ENCODE results near the gene GCHFR. TPM values are rescaled to one million over a fixed set of nuclear protein-coding genes. Genes with fewer than 3 reads are reported as not detected.

The GCHFR gene
- polyA plus RNA-seq, 3 donors = 19.1 to 46.7 (median 45.9) TPM

GRCh38 chr15:40764629-40765103 is 798 bp downstream of the GCHFR start:
- Mint-ChIP-seq H3K4me3 (peak overlapping the region; percentile 85 to 91), H3K27ac (peak overlapping the region; percentile 81 to 97 (median 96)), H3K36me3 (peaks cover 11 to 21% of the 10 kb centered on the region in 2 donors), H3K4me1 (peaks cover 46% of the 10 kb centered on the region), H3K9me3 (no peaks in the 10 kb centered on the region), H3K27me3 (ENCODE audit: low read depth in 3 of 3) (peaks cover 2 to 12% (median 11%) of the 10 kb centered on the region in 3 donors)
- intact Hi-C loops (cut with micrococcal nuclease) = loop anchor here in 1 of 2 donors (10.0 kb wide), 1 partner anchor 70 kb away; the partner anchor contains the start of gene RAD51
- DNase-seq = no peak
- Histone ChIP-seq H3K27me3 (ENCODE audit: control insufficient read depth in 2 of 2, insufficient read depth in 2 of 2, low read length in 2 of 2) (no peaks in the 10 kb centered on the region), H2AFZ (ENCODE audit: insufficient read depth, low read depth, low read length, poor library complexity, severe bottlenecking) (peak overlapping the region; percentile 94), H3K4me2 (replicated peaks; ENCODE audit: extremely low read depth, low read length, poor library complexity, severe bottlenecking) (peak overlapping the region; percentile 95), H3K9me3 (replicated peaks in 1 of 2; ENCODE audit: control insufficient read depth in 1 of 2, insufficient read depth in 1 of 2, low read length in 2 of 2) (no peaks in the 10 kb centered on the region), H3K27ac (ENCODE audit: low read depth in 1 of 2, low read length in 2 of 2) (peak overlapping the region; percentile 70 to 82), H3K4me3 (replicated peaks in 1 of 3; ENCODE audit: low read depth in 2 of 3, low read length in 3 of 3) (peak overlapping the region; percentile 59 to 89 (median 62)), H3K36me3 (replicated peaks in 1 of 2; ENCODE audit: control insufficient read depth in 1 of 2, insufficient read depth in 2 of 2, low read length in 2 of 2) (peaks cover 14 to 19% of the 10 kb centered on the region in 2 donors), H3K9ac (ENCODE audit: insufficient read depth, low read length, poor library complexity, severe bottlenecking) (peak overlapping the region; percentile 68), H3K4me1 (ENCODE audit: control insufficient read depth in 1 of 2, insufficient read depth in 2 of 2, low read length in 2 of 2) (peaks cover 47 to 54% of the 10 kb centered on the region in 2 donors), H3K79me2 (ENCODE audit: insufficient read depth, low read length) (no peaks in the 10 kb centered on the region), H4K20me1 (ENCODE audit: insufficient read depth, low read length) (no peaks in the 10 kb centered on the region)
- WGBS (ENCODE audit: insufficient coverage) = 33% methylated on average over 6 of the region's 8 CpGs
- TF ChIP-seq, protein P1, sequence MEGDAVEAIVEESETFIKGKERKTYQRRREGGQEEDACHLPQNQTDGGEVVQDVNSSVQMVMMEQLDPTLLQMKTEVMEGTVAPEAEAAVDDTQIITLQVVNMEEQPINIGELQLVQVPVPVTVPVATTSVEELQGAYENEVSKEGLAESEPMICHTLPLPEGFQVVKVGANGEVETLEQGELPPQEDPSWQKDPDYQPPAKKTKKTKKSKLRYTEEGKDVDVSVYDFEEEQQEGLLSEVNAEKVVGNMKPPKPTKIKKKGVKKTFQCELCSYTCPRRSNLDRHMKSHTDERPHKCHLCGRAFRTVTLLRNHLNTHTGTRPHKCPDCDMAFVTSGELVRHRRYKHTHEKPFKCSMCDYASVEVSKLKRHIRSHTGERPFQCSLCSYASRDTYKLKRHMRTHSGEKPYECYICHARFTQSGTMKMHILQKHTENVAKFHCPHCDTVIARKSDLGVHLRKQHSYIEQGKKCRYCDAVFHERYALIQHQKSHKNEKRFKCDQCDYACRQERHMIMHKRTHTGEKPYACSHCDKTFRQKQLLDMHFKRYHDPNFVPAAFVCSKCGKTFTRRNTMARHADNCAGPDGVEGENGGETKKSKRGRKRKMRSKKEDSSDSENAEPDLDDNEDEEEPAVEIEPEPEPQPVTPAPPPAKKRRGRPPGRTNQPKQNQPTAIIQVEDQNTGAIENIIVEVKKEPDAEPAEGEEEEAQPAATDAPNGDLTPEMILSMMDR (IDR thresholded peaks at IDR 0.05) = no peak

GRCh38 chr15:40766194-40766815 is 2.4 kb downstream of the GCHFR start:
- intact Hi-C loops (cut with micrococcal nuclease) = loop anchor here in 1 of 2 donors (10.0 kb wide), 1 partner anchor 72 kb away; the partner anchor contains the start of gene RAD51
- DNase-seq = no peak
- Mint-ChIP-seq H3K9me3 (no peaks in the 10 kb centered on the region), H3K27me3 (ENCODE audit: low read depth in 3 of 3) (peaks cover 3 to 9% (median 8%) of the 10 kb centered on the region in 3 donors), H3K27ac (peak overlapping the region in 2 of 7 donors; percentile 50 to 67), H3K4me3 (no peak overlapping the region), H3K4me1 (peaks cover 53% of the 10 kb centered on the region), H3K36me3 (peaks cover 17 to 33% of the 10 kb centered on the region in 2 donors)
- Histone ChIP-seq H3K27ac (ENCODE audit: low read depth in 1 of 2, low read length in 2 of 2) (no peak overlapping the region), H3K27me3 (ENCODE audit: control insufficient read depth in 2 of 2, insufficient read depth in 2 of 2, low read length in 2 of 2) (no peaks in the 10 kb centered on the region), H3K79me2 (ENCODE audit: insufficient read depth, low read length) (no peaks in the 10 kb centered on the region), H3K4me1 (ENCODE audit: control insufficient read depth in 1 of 2, insufficient read depth in 2 of 2, low read length in 2 of 2) (peaks cover 53 to 61% of the 10 kb centered on the region in 2 donors), H2AFZ (ENCODE audit: insufficient read depth, low read depth, low read length, poor library complexity, severe bottlenecking) (no peak overlapping the region), H3K4me2 (replicated peaks; ENCODE audit: extremely low read depth, low read length, poor library complexity, severe bottlenecking) (no peak overlapping the region), H4K20me1 (ENCODE audit: insufficient read depth, low read length) (no peaks in the 10 kb centered on the region), H3K36me3 (replicated peaks in 1 of 2; ENCODE audit: control insufficient read depth in 1 of 2, insufficient read depth in 2 of 2, low read length in 2 of 2) (peaks cover 14 to 26% of the 10 kb centered on the region in 2 donors), H3K4me3 (replicated peaks in 1 of 3; ENCODE audit: low read depth in 2 of 3, low read length in 3 of 3) (no peak overlapping the region), H3K9ac (ENCODE audit: insufficient read depth, low read length, poor library complexity, severe bottlenecking) (no peak overlapping the region), H3K9me3 (replicated peaks in 1 of 2; ENCODE audit: control insufficient read depth in 1 of 2, insufficient read depth in 1 of 2, low read length in 2 of 2) (no peaks in the 10 kb centered on the region)
- WGBS (ENCODE audit: insufficient coverage) = 95% methylated on average over 4 of the region's 7 CpGs
- TF ChIP-seq, protein P1 (IDR thresholded peaks at IDR 0.05) = no peak
